Measurements from ENCODE around the gene EPG5.
A peak's percentile ranks its signal among the peaks of the same experiment; 100 is the strongest.

The EPG5 gene

DNA sequence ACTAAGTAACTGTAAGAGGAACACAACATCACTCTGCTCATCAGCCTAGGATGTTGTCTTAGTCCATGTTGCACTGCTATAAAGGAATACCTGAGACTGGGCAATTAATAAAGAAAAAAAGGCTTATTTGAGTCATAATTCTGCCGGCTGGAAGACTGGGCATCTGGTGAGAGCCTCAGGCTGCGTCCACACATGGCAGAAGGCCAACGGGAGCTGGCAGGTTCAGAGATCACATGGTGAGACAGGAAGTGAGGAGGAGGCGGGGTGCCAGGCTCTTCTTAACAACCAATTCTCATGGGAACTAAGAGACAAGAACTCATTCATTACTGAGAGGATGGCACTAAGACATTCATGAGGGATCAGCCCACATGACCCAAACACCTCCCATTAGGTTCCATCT, 46.8 kb downstream of the EPG5 start:
- no peak for DNase-seq (ENCODE audit: low spot score)

DNA sequence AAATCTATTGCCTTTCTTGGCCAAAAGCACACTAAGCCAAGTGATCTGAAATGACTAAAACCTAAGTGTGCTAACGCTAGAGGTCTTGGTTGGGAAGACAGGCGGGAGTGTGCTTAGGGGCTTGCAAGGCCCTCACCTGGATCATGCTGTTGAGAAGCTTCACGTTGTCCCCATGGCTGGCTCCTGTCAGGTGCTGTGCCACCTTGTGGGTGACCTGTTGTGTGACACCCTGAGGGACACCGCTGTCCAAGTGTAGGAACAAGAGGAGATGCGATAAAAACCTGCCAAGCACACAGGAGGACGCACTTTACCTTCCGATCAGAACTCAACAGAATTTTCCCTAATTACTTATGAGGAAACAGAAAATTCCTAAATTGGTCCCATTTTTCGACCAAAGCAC, 50.8 kb downstream of the EPG5 start:
- no peak for DNase-seq (ENCODE audit: low spot score)

DNA sequence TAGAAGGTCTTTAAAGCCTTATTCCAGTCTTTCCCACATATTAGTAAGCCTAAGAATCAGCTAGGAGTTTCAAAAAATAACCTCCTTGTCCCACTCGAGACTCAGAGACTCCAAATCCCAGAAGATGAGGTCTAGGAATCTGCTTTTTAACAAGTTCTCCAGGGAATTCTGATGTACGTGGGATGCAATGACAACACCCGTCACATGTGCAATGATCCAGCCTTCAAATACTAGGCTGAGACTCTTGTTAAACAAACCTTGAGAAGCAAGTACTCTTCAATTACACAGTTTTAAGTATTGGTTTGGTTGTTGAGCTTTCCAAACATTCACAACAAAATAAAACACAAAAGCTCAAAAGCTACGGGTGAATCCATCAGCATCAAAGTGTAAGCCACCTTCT, 53.9 kb downstream of the EPG5 start:
- DNase-seq (ENCODE audit: low spot score): no peak

DNA sequence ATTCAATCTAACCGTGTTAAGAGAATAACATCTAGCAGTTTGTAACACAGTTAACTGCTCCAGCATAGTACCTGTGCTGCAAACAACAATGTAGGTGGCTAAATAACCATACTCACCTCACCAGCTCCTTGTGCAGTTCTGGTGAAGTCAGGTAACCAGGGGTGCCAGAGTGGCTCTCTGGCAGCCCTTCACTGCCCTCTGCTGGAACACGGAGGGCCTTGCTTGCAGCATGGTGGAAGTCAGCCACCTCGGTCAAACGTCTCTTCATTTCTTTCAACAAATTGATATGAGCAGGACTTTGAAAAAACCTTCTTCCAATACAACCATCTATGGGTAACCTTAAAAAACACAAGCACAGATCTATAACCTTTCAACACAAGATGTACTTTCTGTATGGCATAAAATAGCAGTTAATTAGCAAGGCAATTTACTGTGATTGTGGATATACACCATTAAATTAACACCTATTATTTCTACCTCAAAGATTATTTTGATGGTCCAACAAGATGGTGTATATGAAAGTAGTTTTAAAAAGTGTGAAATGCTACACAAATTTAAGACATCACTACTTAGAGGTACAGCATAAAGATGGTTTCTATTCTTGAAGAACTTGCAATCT, 56.6 kb downstream of the EPG5 start:
- DNase-seq (ENCODE audit: low spot score): peak; percentile 46

DNA sequence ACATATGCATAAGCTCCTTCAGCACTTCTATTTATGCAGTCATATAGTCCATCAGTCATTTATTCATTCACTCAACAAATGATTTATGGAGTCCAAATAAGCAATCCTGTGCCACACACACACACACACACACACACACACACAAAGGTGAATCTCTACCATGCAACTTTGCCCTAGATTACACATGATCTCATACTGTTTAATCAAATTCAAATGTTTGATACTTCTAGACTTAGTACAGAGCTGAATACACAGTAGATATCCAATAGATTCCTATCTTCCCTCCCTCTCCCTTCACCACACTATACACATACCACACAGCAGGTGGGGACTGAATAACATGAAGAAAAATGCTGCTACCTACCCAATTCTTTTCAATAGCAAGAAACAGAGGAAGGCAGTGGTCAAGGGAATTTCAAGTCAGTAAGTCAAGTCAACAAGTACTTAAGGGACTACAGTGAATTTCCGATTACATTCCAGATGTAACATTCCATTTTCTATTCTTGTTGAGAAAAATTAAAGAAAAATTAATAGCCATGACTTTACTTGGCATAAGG, 65.4 kb downstream of the EPG5 start:
- DNase-seq (ENCODE audit: low spot score): no peak

DNA sequence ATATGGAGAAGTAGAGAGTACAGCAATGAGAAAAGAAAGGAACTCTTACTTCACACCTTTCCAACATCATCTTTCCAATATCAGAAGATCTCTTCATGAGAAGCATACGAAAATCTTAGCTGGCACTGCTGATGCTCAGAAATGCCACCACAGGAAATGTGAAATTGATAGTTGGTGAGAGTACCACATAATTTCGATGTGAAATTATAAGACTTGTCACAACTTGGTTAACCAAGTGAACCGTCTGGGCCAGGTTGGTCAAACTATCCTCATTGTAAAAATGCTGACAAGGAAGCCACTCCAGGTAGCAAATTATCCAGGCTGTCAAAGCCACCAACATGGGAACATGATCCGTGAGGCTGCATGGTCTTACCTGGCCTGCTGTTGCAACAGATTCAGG, 66.5 kb downstream of the EPG5 start:
- DNase-seq (ENCODE audit: low spot score): no peak

DNA sequence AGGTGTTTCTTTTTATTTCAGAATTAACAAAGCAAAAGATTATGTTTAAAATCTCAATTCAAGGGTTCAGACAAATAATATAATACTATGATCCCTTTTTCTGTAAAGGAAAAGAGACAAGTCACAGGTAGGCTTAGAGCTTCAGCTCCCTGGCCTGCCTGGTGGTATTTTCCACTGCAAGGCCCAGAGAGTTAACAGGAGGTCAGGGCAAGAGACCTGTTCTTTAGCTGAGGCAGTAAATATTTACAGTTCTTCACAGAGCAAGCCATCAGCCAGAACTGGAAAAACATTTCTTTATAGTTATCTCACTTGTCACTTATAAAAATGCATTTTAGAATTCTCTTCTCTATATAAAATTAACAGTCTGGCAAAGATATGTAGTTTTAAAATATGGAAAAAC, 70.1 kb downstream of the EPG5 start:
- DNase-seq (ENCODE audit: low spot score): peak; percentile 15

DNA sequence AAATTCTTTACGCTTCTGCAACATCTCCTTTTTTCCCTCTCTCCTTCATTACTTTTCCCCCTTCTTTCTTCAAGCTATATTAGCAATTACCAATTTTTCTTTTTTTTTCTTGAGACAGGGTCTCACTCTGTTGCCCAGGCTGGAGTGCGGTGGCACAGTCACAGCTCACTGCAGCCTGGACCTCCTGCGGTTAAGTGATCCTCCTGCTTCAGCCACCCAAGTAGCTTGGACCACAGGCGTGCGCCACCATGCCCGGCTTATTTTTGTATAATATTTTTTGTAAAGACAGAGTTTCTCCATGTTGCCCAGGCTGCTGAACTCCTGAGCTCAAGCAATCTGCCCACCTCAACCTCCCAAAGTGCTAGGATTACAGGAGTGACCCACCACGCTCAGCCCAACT, 70.7 kb downstream of the EPG5 start:
- no peak for DNase-seq (ENCODE audit: low spot score)

DNA sequence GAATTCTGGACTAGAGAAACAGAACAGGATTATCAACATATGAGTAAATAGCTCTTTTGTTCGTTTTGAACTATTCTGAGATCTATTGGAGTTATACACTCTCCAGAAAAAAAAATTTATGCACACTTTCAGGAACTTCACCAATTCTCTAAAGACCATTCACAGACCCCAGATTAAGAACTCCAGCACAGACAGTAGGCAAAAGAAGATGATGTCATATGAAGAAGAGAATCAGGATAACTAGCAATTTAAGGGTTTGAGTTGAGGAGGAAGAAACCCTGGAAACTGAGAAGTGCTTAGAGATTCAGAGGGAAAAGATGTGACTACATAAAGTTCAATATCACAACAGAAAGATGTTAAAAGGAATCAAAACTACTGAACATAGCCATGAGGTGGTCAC, 71.8 kb downstream of the EPG5 start:
- DNase-seq (ENCODE audit: low spot score): no peak

DNA sequence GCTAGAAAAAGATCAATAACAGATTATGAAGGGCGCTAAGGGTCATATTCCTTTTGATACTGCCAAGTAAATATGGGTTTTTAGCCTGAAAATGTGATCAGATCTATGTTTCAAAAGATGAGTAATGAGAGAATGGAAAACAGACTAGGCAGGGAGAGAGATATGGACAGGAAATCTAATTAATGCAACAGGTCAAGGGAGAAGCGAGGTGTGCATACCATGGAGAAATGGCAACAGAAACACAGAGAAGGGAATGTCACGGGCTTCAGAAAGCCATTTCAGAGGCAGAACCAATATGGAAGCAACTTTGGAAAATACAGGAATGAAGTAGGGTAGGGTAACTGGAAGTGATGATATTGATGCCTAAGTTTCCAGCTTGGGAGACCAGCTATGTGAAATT, 72.3 kb downstream of the EPG5 start:
- DNase-seq (ENCODE audit: low spot score): no peak

DNA sequence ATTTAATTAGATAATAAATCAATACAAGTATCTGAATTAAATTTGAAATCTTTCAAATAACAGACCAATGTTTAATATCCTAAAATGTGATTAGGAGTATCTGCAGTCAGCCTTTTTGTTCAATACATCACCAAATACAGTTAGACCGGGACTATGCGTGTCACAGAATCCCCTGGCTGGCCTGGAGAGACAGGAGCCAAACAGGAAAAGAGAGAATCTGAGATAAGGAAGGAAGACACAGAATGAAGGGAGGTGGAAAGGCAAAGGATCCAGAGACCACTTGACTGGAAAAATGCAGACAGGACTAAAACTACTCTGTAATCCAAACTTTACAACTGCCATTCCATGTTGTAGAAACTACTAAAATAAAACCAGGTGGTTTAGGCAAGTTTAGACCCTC, 75.3 kb downstream of the EPG5 start:
- no peak for DNase-seq (ENCODE audit: low spot score)

DNA sequence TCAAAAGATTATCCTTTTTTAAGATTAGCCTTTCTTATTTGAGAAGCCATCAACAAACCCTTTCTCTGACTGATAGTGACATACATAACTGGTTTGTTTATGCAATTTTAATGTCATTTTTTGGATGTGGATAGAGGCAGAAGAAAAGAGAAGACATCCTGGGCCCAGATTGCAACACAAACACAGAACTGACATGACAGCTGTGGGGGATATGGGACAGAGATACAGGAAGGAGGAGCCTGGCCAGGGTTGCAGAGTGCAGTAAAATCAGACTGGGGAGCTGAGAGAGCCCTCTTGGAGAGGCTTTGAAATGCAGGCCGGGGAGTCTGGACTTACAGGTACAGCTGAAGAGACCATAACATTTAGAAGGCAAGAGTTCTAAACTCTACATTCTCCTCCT, 76.5 kb downstream of the EPG5 start:
- DNase-seq (ENCODE audit: low spot score): no peak

DNA sequence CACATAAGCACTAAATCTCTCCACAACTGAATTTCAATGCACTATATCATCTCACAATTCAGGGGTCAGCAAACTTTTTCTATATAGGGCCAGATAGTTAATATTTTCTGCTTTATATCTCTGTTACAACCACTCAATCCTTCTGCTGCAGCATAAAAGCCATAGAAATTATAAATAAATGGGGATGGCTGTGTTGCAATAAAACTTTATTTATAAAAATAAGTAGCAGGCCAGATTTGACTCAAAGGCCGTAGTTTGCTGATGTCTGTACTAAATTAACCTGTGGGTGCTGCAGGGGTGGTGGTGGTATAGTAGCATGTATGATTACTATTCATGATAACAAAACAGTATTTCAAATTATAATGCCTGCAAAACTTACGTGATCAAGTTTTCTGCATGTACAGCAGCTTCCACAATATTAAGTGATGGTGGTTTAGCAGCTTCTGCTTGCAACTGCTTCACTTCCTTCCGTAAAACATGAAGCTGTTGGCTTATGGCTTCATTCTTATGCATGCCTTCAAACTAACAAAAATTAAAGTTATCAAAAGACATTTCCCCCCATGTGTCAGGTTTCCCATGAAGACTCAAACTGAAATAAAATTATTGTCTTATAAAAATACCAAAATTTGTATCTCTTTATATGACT, 77.6 kb downstream of the EPG5 start:
- no peak for DNase-seq (ENCODE audit: low spot score)

DNA sequence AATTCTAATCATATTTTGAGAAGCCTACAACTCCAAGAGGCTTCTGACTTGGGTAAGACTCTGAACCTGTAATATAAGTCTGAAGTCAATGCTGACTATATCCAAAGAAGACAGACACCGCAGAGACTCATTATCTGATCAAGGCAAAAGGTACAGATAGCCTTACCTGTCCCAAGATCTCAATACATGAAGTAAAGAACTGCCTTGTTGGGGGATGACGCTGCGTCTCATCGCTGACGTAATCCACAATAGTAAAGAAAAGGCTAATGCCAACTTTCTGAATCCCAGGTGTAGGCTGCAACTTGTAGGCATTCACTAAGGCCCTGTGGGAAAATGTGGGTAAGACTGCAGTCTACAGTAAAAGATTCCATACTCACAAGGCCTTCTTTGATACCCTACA, 79.5 kb downstream of the EPG5 start:
- DNase-seq (ENCODE audit: low spot score): no peak

DNA sequence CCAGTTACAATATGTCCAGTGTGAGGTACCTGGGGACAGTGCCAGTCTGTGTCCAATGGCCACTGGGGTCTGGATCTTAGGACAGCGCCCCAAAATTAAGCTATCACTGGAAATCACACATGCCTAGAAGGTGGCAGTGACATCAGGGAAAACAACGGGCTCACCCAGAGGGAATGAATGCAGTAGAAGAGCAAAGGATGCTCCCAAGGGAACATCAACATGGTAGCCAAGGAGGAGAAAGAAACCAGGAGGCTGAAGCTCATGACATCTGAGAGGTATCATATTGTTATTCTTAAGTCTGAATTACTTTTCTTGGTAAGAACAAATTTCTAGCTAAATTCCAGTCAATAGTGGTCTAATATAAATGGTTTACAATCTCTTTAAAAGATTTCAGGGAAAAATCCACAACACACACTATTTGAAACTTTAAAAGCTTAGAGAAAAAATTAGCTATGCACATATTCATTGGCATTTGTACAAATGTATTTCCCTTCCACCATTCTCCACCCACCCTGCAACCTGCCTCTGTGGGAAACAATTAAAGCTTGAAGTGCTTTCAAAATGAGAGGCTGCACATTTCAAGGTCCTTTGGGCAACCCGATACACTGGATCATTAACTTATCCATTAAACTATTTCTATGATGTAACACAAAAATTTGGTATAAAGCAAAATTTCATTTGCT, 86.1 kb downstream of the EPG5 start:
- no peak for DNase-seq (ENCODE audit: low spot score)

DNA sequence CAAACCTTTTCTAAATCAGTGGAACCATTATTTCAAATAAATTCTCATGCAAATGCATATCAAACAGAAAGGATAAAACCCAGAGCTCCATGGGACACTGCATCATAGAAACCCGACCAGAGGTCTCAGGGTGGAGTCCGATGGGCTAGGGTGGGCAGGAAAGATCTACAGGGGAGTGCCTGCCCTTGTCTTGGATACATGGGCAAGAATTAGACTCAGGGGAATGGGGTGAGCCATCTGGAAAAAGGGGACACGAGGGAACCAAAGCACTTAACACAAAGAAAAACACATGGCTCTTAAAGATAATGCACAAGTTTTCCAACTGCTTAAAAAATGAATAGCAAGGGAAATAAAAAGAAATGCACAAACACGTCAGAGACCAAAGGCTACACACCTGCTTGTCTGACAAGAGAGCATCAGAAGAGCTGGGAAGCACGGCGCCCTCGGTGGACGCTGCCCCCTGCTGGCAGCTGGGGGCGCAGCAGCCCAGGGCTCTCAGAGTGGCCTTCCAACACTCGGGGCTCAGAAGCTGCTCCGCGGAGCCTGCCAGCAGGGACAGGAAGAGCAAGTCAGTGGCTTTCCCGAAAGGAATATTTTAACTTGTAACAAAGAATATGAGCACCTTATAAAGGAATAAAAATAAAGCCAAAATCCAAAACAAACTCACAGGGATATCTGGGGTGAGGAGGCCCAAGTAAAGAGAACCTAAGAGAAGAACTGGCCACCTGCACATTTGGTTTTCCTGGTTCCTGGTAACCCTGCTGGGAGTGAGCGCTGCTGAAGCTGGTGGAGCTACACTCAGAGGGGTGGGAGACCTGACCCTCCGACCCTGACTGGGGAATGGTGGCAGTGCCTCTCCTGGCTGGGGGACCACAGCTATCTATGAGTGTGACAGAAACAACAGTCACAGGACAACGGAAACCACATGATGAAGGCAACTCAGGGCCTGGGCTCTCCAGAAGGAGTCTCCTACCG, 87.2 kb downstream of the EPG5 start:
- peak; percentile 23 for DNase-seq (ENCODE audit: low spot score)

DNA sequence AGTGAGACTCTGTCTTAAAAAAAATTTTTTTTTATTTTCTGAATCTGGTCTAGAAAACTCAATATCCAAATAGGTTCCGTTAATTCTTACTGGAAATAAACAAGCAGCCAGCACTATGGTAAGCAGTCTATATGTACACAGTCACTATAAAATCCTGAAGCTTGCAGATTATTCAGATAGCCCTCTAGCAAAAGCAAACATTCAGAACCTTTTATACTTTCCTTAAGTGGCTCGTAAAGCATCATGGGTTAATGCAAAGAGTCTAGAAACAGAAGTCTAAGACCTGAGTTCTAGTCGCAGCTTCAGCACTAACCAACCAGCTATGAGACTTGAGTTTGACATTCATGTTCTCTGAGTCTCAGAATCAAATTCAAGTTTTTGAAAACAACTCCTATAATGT, 89.7 kb downstream of the EPG5 start:
- no peak for DNase-seq (ENCODE audit: low spot score)

DNA sequence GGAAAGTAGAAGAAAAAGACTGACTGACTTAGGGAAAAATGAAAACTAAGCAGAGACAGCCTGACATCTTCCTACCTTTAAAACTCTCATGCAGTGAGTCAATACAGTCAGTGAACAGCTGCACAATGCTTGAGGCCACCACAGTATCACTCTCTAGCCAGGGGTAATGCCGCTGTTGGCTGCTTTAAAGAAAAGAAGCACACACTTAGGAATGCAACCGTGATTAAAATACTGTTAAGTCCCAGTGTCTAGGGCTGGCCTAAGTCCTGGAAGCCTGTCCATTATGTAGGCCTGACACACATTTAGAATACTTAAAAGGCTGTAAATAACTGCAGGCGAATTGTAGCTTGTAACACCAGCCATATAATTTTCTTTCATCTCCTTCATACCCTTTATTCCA, 91.0 kb downstream of the EPG5 start:
- DNase-seq (ENCODE audit: low spot score): no peak

DNA sequence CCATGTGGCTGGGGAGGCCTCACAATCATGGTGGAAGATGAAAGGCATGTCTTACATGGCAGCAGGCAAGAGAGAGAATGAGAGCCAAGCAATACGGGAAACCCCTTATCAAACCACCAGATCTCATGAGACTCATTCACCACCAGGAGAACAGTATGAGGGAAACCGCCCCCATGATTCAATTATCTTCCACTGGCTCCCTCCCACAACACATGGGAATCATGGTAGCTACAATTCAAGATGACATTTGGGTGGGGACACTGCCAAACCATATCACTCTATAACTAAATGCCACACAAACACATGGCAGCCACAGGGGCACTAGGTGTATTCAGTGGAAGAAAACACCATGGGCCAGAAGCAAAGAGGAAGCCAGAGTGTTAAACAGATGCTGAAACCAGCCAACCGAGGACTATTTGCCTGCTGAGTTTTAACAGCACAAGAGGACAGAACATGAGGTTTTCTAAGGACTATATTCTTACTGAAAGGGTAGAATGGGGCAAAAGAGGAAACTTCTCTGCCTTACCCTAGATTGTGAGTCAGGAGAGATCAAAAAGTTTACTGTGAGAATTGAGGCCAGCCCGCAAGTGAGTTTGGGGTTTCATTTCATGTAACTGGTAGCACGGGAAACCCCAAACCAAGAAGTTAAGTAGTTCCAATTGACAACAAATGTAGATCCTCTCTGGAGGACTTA, 92.5 kb downstream of the EPG5 start:
- DNase-seq (ENCODE audit: low spot score): no peak

DNA sequence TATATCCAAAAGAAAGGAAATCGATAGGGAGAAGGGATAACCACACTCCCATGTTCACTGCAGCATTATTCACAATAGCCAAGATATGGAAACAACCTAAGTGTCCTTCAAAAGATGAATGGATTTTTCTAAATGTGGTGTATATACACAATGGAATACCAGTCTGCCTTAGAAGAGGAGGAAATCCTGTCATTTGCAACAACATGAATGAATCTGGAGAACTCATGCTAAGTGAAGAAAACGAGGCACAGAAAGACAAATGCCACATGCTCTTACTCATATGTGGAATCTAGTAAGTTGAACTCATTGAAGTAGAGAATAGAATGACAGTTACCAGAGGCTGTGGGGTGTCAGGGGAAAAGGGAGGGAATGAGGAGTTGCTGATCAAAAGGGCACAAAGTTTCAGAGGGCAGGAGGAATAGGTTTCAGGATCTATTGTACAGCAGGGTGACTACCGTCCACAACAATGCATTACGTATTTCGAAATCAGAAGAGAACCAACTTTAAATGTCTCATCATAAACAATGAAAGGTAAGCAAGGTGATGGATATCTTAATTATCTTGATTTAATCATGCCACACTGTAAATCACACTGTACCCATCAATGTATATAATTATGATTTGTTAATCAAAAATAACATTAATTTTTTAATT, 95.6 kb downstream of the EPG5 start:
- no peak for DNase-seq (ENCODE audit: low spot score)

DNA sequence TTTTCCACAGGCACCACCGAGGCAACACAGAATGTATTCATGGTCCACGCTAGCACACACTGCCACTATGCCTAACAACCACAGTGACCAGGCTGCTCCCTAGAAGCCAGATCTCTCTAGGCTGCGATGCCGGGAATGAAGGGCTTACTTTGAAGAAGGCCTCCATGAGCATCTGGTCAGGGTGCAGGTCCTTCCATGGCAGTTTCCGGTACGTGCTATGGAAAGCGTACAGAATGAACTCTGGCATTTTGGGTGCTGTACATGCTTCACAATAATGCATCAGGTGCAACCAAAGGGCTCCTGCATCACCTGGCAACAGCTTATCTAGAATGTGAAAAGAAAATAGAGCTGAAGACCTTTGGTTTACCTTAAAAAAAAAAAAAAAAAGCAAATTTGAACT, 96.7 kb downstream of the EPG5 start:
- no peak for DNase-seq (ENCODE audit: low spot score)

Measured in HuH-7.5 (cell line).